CD4-positive, alpha-beta T cell treated with Interleukin-6 for 4 hours (primary cell): ENCODE measurements around the gene FGFR4.
"Not testable (repeated sequence)": the region's sequence is repeated elsewhere in the genome, so short reads cannot be mapped to it uniquely, and the experiment has no call there.

ENCODE experiments used
- DNase-seq: peaks from one replicate; pipeline ENCODE4 v3.0.0-alpha.2; 2020; ENCODE audit warnings: mixed read lengths

The FGFR4 gene

DNA sequence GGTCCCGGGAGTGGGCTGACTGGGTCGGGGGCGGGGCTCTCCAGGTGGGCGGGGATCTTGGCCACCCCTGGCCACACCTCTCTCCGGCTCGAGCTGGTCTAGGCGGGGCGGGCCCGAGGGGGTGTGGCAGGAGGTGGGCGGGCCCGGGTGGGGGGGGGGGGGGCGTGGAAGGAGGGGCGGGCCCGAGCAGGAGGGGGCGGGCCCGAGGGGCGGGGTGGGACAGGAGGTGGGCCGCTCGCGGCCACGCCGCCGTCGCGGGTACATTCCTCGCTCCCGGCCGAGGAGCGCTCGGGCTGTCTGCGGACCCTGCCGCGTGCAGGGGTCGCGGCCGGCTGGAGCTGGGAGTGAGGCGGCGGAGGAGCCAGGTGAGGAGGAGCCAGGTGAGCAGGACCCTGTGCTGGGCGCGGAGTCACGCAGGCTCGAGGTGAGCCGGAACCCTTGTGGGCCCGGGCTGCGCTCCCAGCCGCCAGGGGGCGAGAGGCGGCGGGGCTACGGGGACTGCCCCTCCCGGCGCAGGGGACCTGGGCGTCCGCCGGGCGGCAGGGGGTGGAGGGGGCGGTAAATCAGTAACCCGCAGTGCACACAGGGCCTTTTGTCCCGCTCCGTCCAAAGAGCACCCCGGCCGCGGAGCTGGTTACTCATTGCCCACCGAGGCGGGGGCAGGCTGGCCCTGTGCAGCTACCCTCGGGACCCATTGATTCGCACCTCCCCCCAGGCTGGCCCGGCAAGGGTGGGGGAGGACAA is at the start of gene FGFR4:
Gene FGFR4, plus strand, starts transcription at position 262 of the 744 bp plus-strand sequence. CDS start 2,688 bp downstream, outside the sequence.
- DNase-seq = peak; percentile 77

DNA sequence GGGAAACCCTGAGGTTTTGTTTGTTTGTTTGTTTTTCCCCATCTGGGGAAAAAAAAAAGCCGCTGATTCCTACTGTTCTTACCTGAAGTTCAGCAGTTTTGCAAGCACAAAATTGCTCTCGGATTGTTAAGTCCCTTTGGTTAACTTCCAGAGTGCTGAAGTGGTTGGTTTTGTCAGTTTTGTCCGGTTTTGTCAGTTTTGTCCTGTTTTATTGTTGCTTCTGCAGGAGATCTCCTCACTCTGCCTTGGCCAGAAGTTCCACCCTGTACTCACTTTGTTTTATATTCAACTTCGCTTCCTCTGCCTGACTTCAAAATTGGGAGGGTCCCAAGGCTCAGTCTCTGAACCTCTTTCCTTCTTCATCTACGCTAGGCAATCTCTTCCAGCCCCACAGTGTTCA is 49.8 kb upstream of the FGFR4 start:
- no peak for DNase-seq

- no peak for DNase-seq
Observed at GRCh38 chr5:177040814-177041420, 45.8 kb upstream of the FGFR4 start.

GRCh38 chr5:177041936-177042335 is 44.8 kb upstream of the FGFR4 start:
- no peak for DNase-seq

DNA sequence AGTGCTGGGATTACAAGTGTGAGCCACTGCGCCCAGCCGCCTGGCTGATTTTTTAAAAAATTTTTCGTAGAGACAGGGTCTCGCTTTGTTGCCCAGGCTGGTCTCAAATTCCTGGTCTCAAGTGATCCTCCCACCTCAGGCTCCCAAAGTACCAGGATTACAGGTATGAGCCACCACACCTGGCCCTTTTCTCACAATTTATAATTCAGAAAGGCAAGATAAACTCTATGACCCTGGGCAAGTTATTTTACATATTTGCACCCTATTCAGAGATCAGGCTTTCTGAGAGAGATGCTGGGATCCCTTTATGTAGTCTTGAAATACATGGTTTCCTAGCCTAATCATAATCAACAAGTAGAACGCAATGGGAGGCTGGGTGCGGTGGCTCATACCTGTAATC is 43.6 kb upstream of the FGFR4 start:
- no peak for DNase-seq

DNA sequence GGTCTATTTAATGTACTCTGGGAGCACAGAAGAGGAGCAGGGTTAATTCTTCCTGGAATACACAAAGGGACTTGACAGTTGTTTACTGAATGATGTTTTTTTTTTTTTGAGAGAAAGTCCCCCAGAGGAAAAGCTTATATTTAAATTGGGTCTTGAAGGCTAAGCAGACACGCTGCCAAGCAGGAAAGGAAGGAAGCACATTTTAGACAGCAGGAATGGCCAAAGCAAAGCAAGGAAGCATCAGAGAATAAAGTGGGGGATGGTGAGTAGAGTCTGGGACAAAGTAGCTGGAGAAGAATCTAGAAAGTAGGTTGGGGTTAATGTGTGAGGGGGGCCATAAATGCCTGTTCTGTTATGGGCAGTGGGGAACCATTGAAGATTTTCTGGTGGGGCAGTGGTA is 42.8 kb upstream of the FGFR4 start:
- DNase-seq = no peak

DNA sequence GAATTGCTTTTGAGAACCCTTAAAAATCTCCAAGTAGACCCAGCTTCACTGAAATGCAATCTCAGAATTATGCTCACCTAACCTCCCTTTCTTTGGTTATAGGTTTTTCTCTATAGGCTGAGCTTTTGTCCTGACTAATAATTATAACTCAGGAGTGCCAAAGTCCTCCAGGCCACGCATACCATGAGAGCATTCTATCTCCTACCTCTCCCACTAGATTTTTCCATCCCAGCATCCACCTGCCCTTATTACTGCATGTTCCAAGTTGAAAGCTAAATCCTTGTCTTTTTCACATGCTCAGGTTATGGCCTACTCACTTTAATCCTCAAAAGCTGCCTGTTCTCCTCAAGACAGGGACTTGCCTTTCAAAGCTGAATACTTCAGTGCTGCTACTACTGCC is 42.1 kb upstream of the FGFR4 start:
- no peak for DNase-seq

- no peak for DNase-seq
Observed at GRCh38 chr5:177045631-177046030, 41.1 kb upstream of the FGFR4 start.

GRCh38 chr5:177048531-177048930 is 38.2 kb upstream of the FGFR4 start:
- not testable (repeated sequence) for DNase-seq

DNA sequence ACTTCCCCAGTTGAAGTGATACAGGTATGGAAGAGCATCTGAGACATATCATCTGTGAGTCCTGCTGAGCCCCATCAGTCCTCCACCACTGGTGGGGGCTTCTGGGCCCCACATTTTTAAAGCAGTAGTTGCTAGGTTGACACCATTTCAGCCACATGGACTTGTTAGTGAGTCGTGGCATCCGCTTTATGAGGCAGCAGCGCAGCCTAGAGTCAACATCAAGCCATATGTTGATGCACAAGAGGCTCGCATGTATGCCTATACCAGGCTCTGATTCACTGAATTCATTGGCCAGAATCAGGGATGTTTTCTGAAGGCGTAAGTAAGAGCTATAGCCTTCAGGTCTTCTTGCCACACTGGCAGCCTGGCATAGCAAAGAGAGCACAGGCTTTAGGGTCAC is 37.4 kb upstream of the FGFR4 start:
- no peak for DNase-seq

DNA sequence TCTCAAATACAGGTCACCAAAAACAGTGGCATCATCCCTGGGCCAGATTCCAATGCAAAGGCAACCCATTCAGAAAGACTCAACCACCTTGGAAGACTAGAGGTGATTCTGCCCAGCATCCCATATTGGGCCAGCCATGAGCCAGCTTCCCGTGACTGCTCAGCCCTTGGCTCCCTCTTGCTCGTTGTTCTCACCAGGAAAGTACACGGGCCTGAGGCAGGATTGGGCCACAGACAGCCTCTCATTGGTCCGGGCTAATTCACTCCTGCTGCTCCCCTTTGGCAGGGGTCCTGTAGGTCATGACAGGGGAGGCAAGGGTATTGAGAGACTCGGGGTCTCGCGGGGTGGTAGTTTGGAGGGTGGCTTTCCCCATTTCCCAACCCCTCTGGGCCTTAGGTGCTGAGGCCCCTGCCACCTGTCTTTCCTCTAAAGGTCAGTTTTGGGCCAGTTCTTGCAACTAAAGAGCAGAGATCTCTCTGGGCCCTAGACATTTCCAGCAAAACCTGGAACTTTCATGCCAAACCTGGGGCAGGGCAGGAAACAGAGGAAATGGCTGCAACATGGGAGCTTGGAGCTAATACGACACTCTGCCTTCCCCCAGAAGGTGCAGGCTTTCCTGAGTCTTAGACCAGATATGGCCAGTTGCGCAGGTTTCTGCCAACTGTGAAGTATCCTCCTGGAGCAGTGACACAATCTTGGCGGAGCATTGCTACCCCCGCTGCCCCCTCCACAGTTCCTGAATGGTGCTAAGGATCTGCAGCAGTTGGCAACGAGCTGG is 22.0 kb upstream of the FGFR4 start:
- DNase-seq = no peak

DNA sequence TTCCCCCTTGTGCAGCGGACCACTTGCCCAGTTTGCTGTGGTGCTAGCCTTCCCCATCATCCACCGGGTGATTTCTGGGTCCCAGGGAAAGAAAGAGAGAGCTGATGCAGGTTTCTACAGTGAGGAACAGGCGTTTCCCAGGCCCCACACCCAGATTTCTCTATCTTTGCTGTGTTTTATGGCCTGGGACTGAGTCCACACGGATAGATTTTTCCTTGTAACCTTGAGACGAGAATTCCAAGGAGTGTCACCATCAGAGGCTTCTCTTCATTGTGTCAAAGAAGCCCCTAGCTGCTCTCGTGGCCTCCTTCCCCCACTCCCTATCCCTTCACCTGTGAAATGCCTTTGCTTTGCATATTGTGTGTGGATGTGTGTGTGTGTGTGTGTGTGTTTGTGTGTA is 21.2 kb upstream of the FGFR4 start:
- DNase-seq = no peak

DNA sequence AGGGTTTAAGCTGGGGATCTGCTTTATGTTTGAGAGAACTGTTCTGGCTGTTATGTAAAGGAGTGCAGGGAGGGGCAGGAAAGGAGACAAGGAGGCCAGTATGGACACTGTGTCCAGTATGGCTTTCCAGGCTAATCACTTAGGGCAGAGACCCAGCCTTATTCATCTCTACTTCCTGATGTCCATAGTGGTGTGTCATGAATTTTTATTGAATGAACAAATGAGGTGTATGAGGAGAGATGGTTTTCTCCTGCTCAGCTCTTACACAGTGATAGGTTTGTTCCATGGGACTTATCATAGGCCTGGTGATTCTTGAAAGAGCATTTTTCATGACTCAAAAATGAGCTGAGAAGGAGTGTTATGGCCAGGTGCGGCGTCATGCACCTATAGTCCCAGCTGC is 20.5 kb upstream of the FGFR4 start:
- no peak for DNase-seq

DNA sequence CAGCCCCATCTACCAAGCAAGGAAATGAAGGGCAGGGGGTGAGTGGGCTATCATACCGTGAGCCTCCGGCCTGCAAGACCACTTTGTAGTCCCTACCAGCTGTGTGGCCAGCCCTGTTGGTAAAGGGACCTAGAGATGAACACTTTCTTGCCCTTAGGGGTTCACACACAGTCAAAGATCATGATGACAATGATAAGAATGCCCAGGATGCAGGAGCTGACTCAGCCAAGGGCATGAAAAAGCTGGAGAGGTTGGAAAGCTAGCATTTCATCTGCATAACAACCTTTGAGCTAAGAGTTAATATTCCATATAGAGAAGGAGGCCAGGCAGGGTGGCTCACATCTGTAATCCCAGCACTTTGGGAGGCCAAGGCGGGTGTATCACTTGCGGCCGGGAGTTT is 19.2 kb upstream of the FGFR4 start:
- no peak for DNase-seq

DNA sequence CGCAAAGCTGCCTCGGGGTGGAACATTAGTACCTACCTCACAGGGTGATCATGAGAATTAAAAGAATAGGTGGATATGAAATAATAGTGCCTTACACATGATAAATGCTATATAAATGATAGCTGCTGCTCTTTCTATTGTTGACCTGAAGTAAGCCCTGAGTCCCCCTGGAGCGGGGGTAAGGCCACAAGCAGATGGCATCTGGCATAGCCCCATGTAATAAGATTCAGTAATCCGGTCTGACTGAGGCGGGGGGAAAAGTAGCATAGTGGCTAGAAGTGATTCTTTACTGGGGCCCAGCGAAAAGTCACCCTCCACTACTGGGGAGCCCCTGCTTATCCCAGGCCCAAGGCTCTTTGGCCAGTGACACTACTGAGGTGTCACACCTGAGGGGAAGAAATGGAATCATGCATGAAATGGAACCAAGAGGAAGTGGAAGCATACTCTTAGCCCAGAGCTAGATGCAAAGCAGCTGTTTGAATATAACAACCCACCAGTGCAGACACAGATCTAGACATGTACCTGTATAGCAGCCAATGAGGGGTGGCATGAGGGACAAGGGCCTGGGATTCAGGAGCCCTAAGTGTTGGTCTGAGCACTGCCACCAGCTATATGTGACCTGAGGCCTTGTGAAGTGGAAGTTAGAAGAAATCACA is 16.1 kb upstream of the FGFR4 start:
- DNase-seq = no peak

GRCh38 chr5:177071666-177072385 is 14.9 kb upstream of the FGFR4 start:
- peak; percentile 78 for DNase-seq

DNA sequence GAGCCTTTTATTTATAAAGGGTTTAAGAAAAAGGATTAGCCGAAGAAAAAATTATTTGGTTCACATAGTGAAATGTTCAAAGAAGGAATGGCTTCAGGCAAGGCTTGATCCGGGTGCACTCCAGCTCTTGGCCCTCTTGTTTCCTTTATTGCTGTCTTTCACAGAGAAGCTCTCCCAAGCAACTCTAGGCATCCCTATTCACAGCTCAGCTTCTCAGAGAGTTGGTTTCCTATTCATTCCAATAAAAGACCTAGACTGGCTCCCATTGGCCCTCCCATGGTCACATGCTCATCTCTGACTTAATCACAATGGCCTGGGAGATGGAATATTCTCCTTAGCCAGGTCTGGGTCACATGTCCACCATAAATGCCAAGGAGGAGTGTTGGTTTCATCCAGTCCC is 9.4 kb upstream of the FGFR4 start:
- DNase-seq = no peak

- no peak for DNase-seq
Observed at GRCh38 chr5:177079606-177080005, 7.1 kb upstream of the FGFR4 start.

DNA sequence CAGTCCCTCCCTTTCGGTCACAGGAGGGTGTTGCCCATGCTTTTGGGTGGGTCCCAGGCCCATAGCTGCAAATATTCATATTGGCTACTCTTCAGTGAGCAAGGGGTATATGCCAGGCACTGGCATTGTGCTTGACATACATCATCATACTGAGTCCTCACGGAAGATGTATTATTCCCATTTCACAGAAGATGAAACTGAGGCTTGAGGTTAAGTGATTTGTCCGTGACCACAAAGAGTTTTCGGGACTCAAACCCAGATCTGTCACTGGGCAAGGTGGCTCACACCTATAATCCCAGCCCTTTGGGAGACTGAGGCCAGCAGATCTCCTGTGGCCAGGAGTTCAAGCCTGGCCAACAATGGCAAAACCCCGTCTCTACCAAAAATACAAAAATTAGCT is 6.5 kb upstream of the FGFR4 start:
- no peak for DNase-seq

DNA sequence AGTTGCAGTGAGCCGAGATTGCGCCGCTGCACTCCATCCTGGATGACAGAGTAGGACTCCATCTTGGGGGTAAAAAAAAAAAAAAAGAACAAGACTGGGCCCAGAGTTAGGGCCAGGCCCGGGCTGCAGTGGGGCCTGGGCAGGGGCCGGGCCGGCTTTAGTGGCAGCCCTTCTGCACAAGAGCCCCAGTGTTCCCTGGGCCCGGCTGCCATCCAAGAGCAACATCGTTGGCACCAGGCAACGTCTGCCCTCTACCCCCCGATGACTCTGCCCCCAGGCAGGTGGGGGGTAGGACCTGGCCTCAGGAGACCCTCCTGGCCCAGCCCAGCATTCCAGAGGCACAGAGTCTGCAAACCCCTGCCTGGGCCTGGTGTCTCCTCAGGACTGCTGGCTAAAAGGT is 4.9 kb upstream of the FGFR4 start:
- no peak for DNase-seq

DNA sequence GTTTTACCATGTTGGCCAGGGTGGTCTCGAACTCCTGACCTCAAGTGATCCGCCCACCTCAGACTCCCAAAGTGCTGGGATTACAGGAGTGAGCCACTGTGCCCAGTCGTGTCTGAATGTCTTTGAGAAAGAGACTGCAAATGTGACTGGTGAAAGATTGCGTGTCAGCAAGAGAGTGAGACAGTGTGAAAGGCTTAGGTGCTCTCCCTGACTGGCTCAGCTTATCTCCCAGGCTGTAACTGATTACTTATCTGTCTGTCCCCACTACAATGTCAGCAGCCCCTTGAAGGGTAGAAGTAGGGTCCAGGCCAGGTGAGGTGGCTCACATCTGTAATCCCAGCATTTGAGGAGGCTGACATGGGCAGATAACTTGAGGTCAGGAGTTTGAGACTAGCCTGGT is 3.4 kb upstream of the FGFR4 start:
- DNase-seq = no peak

DNA sequence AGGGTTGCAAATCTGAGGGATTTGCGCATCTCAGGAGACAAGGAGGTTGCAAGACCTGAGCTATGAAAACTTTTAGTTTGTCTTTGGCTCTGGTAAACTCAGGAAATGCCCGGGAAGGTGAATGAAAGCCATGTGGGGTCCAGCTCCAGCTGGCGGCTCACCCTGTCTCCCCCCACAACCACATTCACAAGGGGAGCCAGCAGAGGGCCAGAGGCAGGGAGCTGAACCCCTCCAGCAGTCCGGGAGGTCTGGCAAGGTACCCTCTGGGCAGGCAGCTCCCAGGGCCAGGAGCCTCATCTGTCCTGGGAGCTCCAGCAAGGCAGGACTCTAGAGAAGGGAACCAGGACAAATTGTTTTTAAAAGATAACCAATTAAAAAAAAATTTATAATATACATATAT is 2.5 kb upstream of the FGFR4 start:
- no peak for DNase-seq
